ENCODE measurements around the gene TEX50. TPM values are rescaled to one million over a fixed set of nuclear protein-coding genes. Genes with fewer than 3 reads are reported as not detected.

Gene TEX50
- total RNA-seq, 1 experiment from 2014 or later: not detected

GRCh38 chr1:173596097-173596825 lies 38.9 kb upstream of the TEX50 start:
- no peaks in the 10 kb centered on the region for H3K27me3 ChIP-seq (ENCODE audit: low read length)
- peak; percentile 68 for DNase-seq
- no peak overlapping the region for H3K9ac ChIP-seq (ENCODE audit: low read length)
- intact Hi-C loops (cut with micrococcal nuclease): no loop called here
- H3K79me2 ChIP-seq (ENCODE audit: low read length): no peaks in the 10 kb centered on the region
- H3K36me3 ChIP-seq (ENCODE audit: low read depth, low read length): no peaks in the 10 kb centered on the region
- H3K27ac ChIP-seq (ENCODE audit: low read length): no peak overlapping the region
- ChIA-PET CTCF (no interaction called here), POLR2A (ENCODE audit: unreplicated experiment) (no interaction called here)
- H3K9me3 ChIP-seq (ENCODE audit: low read length): 0 out of 2 replicates have a peak, but pooled peaks cover 4% of the 10 kb centered on the region
- peak; percentile 82 for ATAC-seq
- H4K20me1 ChIP-seq (ENCODE audit: low read length): no peaks in the 10 kb centered on the region
- no peak overlapping the region for H3K4me3 ChIP-seq (ENCODE audit: low read length)
- no peaks in the 10 kb centered on the region; the same call in 1 of the 2 replicates for H3K4me1 ChIP-seq (ENCODE audit: insufficient read depth, low read length)
- no peak for TF ChIP-seq EZH2phosphoT487 (IDR thresholded peaks at IDR 0.05; ENCODE audit: borderline replicate concordance, low read length)
- no peak for TF ChIP-seq CTCF (conservative IDR thresholded peaks at IDR 0.05; ENCODE audit: low read depth, low read length)
- TF ChIP-seq EZH2 (IDR thresholded peaks at IDR 0.05; ENCODE audit: low read length, unreplicated experiment): no peak
- H3K4me2 ChIP-seq (ENCODE audit: low read length): no peak overlapping the region
- H3F3A ChIP-seq (ENCODE audit: low read length, unreplicated experiment): no peaks in the 10 kb centered on the region
- no peaks in the 10 kb centered on the region for H3K9me2 ChIP-seq (replicated peaks; ENCODE audit: low read length)
- BruUV-seq (replicated peaks): no TSS peak
- H2AFZ ChIP-seq (ENCODE audit: low read length): no peak overlapping the region

- TF ChIP-seq CTCF (conservative IDR thresholded peaks at IDR 0.05; ENCODE audit: low read depth, low read length) (no peak), EZH2 (IDR thresholded peaks at IDR 0.05; ENCODE audit: low read length, unreplicated experiment) (no peak), EZH2phosphoT487 (IDR thresholded peaks at IDR 0.05; ENCODE audit: borderline replicate concordance, low read length) (no peak)
- Histone ChIP-seq H3K27me3 (ENCODE audit: low read length) (no peaks in the 10 kb centered on the region), H3K9me3 (ENCODE audit: low read length) (0 out of 2 replicates have a peak, but pooled peaks cover 3% of the 10 kb centered on the region), H2AFZ (ENCODE audit: low read length) (0 out of 2 replicates have a peak overlapping the region, but pooled peaks have one; percentile 3), H3K4me1 (ENCODE audit: insufficient read depth, low read length) (no peaks in the 10 kb centered on the region), H3K27ac (ENCODE audit: low read length) (no peak overlapping the region), H3K9ac (ENCODE audit: low read length) (no peak overlapping the region), H3K4me3 (ENCODE audit: low read length) (no peak overlapping the region), H3K36me3 (ENCODE audit: low read depth, low read length) (no peaks in the 10 kb centered on the region), H3K79me2 (ENCODE audit: low read length) (no peaks in the 10 kb centered on the region), H3K4me2 (ENCODE audit: low read length) (no peak overlapping the region), H3K9me2 (replicated peaks; ENCODE audit: low read length) (no peaks in the 10 kb centered on the region), H4K20me1 (ENCODE audit: low read length) (no peaks in the 10 kb centered on the region), H3F3A (ENCODE audit: low read length, unreplicated experiment) (no peaks in the 10 kb centered on the region)
- CTCF ChIA-PET: no interaction called here
- POLR2A ChIA-PET (ENCODE audit: unreplicated experiment): no interaction called here
- DNase-seq (no peak), ATAC-seq (no peak; the same call in 1 of the 2 replicates)
- intact Hi-C loops (cut with micrococcal nuclease): no loop called here
- BruUV-seq (replicated peaks): no TSS peak
Measured at GRCh38 chr1:173601588-173601987, 33.5 kb upstream of the TEX50 start.

- ATAC-seq: no peak
- no peak for DNase-seq
- ChIA-PET CTCF (no interaction called here), POLR2A (ENCODE audit: unreplicated experiment) (no interaction called here)
- no peaks in the 10 kb centered on the region for H3F3A ChIP-seq (ENCODE audit: low read length, unreplicated experiment)
- no TSS peak for BruUV-seq (replicated peaks)
- no peaks in the 10 kb centered on the region for H3K4me1 ChIP-seq (ENCODE audit: insufficient read depth, low read length)
- no peak within 1 kb of the TSS for H2AFZ ChIP-seq (ENCODE audit: low read length)
- TF ChIP-seq CTCF (conservative IDR thresholded peaks at IDR 0.05; ENCODE audit: low read depth, low read length) (no peak), EZH2phosphoT487 (IDR thresholded peaks at IDR 0.05; ENCODE audit: borderline replicate concordance, low read length) (no peak), EZH2 (IDR thresholded peaks at IDR 0.05; ENCODE audit: low read length, unreplicated experiment) (no peak)
- no peak within 1 kb of the TSS for H3K27ac ChIP-seq (ENCODE audit: low read length)
- intact Hi-C loops (cut with micrococcal nuclease): no loop called here
- no peaks in the 10 kb centered on the region for H3K36me3 ChIP-seq (ENCODE audit: low read depth, low read length)
- no peaks in the 10 kb centered on the region for H3K9me3 ChIP-seq (ENCODE audit: low read length)
- H4K20me1 ChIP-seq (ENCODE audit: low read length): no peaks in the 10 kb centered on the region
- H3K9ac ChIP-seq (ENCODE audit: low read length): no peak within 1 kb of the TSS
- H3K4me3 ChIP-seq (ENCODE audit: low read length): no peak within 1 kb of the TSS
- H3K4me2 ChIP-seq (ENCODE audit: low read length): no peak within 1 kb of the TSS
- no peaks in the 10 kb centered on the region for H3K27me3 ChIP-seq (ENCODE audit: low read length)
- H3K79me2 ChIP-seq (ENCODE audit: low read length): no peaks in the 10 kb centered on the region
- H3K9me2 ChIP-seq (replicated peaks; ENCODE audit: low read length): no peaks in the 10 kb centered on the region
Measured at GRCh38 chr1:173603056-173603591, 32.0 kb upstream of the TEX50 start, which contains the start of gene SLC9C2. Gene SLC9C2 (minus strand): TSS chr1:173603072. CDS start chr1:173601776, 1,296 bp downstream.
